H1 (cell line): Measurements from ENCODE around the gene IGSF1. TPM values are rescaled to one million over a fixed set of nuclear protein-coding genes. Genes with fewer than 3 reads are reported as not detected.

ENCODE experiments used
- CTCF ChIA-PET: fragments of 300-600 bp; sonication (Branson Sonifier 250); formaldehyde crosslinking; loops from one replicate; lab custom pipeline; 2021; ENCODE audit not compliant: partially characterized antibody; lab: Charles Lee
- POLR2A ChIA-PET: fragments of 300-600 bp; sonication (Branson Sonifier 250); formaldehyde crosslinking; loops from one replicate; lab custom pipeline; 2021; ENCODE audit warnings: inconsistent platforms; ENCODE audit not compliant: partially characterized antibody; lab: Charles Lee
- DNase-seq, 2 experiments: peaks; one replicate each; pipeline versions ENCODE4 v3.0.0 to v3.0.0-alpha.2; 2010 to 2022; ENCODE audit warnings: low spot score in 2 of 2, low read depth in 1 of 2, mixed read lengths in 1 of 2
- FAIRE-seq: peaks from 2 replicates; lab custom pipeline; 2011; peaks lifted over from hg19 to GRCh38; lab: Jason Lieb, UNC
- H2AFZ ChIP-seq: 2 replicates; pipeline ENCODE4 v1.8.1; 2012; ENCODE audit warnings: low read length, inconsistent platforms
- H2AK5ac ChIP-seq: 2 replicates; pipeline ENCODE4 v1.6.1; 2013; ENCODE audit warnings: low read depth, low read length
- H2BK120ac ChIP-seq: replicated peaks from 2 replicates; pipeline ENCODE3; 2013; ENCODE audit warnings: low read depth, low read length, inconsistent platforms
- H2BK12ac ChIP-seq: 2 replicates; pipeline ENCODE4 v1.6.1; 2013; ENCODE audit warnings: low read depth, low read length
- H2BK15ac ChIP-seq: 2 replicates; pipeline ENCODE4 v1.6.1; 2013; ENCODE audit warnings: low read length
- H2BK20ac ChIP-seq: 2 replicates; pipeline ENCODE4 v1.6.1; 2013; ENCODE audit warnings: low read length
- H2BK5ac ChIP-seq: 2 replicates; pipeline ENCODE4 v1.6.1; 2013; ENCODE audit warnings: low read depth, low read length
- H3K14ac ChIP-seq: 2 replicates; pipeline ENCODE4 v1.6.1; 2013; ENCODE audit warnings: inconsistent platforms; ENCODE audit not compliant: insufficient read length
- H3K18ac ChIP-seq: 2 replicates; pipeline ENCODE4 v1.6.1; 2013; ENCODE audit warnings: low read length; ENCODE audit errors: extremely low read depth
- H3K23ac ChIP-seq: 2 replicates; pipeline ENCODE4 v1.6.1; 2013; ENCODE audit warnings: inconsistent platforms; ENCODE audit not compliant: insufficient read length
- H3K23me2 ChIP-seq: 2 replicates; pipeline ENCODE4 v1.6.1; 2013; ENCODE audit warnings: low read depth, low read length
- H3K27ac ChIP-seq: 2 replicates; pipeline ENCODE4 v1.6.1; 2011; ENCODE audit warnings: low read depth, low read length, inconsistent platforms
- H3K27me3 ChIP-seq, 4 experiments: replicated peaks in 1 of 4; 1 replicate in 1 of 4; 2 replicates in 3 of 4; pipeline versions ENCODE4 v1.6.1 to v1.8.1; 2011 to 2013; ENCODE audit warnings: low read length in 3 of 4, mild to moderate bottlenecking in 3 of 4, inconsistent platforms in 2 of 4, mixed read lengths in 2 of 4, moderate library complexity in 1 of 4; ENCODE audit not compliant: control insufficient read depth in 3 of 4, insufficient read depth in 3 of 4; ENCODE audit errors: extremely low read depth in 1 of 4
- H3K36me3 ChIP-seq, 4 experiments: 2 replicates each; pipeline versions ENCODE4 v1.6.1 to v1.8.1; 2011 to 2013; ENCODE audit warnings: mild to moderate bottlenecking in 4 of 4, low read length in 3 of 4, moderate library complexity in 2 of 4, control low read depth in 1 of 4, inconsistent platforms in 1 of 4; ENCODE audit not compliant: insufficient read depth in 4 of 4, control insufficient read depth in 2 of 4
- H3K4ac ChIP-seq: replicated peaks from 2 replicates; pipeline ENCODE3; 2013; ENCODE audit warnings: low read length, low read depth, mixed read lengths, inconsistent platforms; ENCODE audit not compliant: insufficient read length
- H3K4me1 ChIP-seq, 4 experiments: replicated peaks in 1 of 4; 1 replicate in 1 of 4; 2 replicates in 3 of 4; pipeline versions ENCODE4 v1.6.1 to v1.8.1; 2011 to 2013; ENCODE audit warnings: low read length in 3 of 4, inconsistent platforms in 2 of 4, mixed read lengths in 1 of 4; ENCODE audit not compliant: insufficient read depth in 4 of 4, control insufficient read depth in 3 of 4
- H3K4me2 ChIP-seq, 2 experiments: 2 replicates each; pipeline versions ENCODE4 v1.6.1 to v1.8.1; 2011 to 2013; ENCODE audit warnings: low read depth in 2 of 2, low read length in 2 of 2, control low read depth in 1 of 2, inconsistent platforms in 1 of 2, mild to moderate bottlenecking in 1 of 2; ENCODE audit not compliant: insufficient read depth in 1 of 2
- H3K4me3 ChIP-seq, 4 experiments: fragments of 200-600, 300-600 bp in 1 of 4; sonication (generic), shearing (Covaris generic), sonication (Bioruptor Twin) in 1 of 4; 2 replicates each; pipeline versions ENCODE4 v1.5.1 to v1.8.1; 2011 to 2016; ENCODE audit warnings: low read length in 4 of 4, low read depth in 3 of 4, control low read depth in 2 of 4, inconsistent platforms in 2 of 4, mild to moderate bottlenecking in 2 of 4, mixed read lengths in 1 of 4, moderate library complexity in 1 of 4; ENCODE audit not compliant: insufficient read depth in 2 of 4; ENCODE audit errors: extremely low read depth in 1 of 4
- H3K56ac ChIP-seq: replicated peaks from 2 replicates; pipeline ENCODE3; 2013; ENCODE audit warnings: low read depth, mild to moderate bottlenecking, mixed read lengths, low read length, inconsistent platforms; ENCODE audit not compliant: insufficient read length
- H3K79me1 ChIP-seq: 2 replicates; pipeline ENCODE4 v1.6.1; 2013; ENCODE audit warnings: low read depth, low read length, control low read depth
- H3K79me2 ChIP-seq, 2 experiments: 2 replicates each; pipeline versions ENCODE4 v1.6.1 to v1.8.1; 2012 to 2013; ENCODE audit warnings: low read length in 2 of 2, mild to moderate bottlenecking in 2 of 2, inconsistent platforms in 1 of 2; ENCODE audit not compliant: insufficient read depth in 2 of 2, control insufficient read depth in 1 of 2
- H3K9ac ChIP-seq, 4 experiments: replicated peaks in 1 of 4; 1 replicate in 1 of 4; 2 replicates in 3 of 4; pipeline versions ENCODE4 v1.6.1 to v1.8.1; 2011 to 2013; ENCODE audit warnings: low read depth in 3 of 4, low read length in 3 of 4, control low read depth in 2 of 4, mild to moderate bottlenecking in 2 of 4, moderate library complexity in 2 of 4, inconsistent platforms in 1 of 4; ENCODE audit errors: extremely low read depth in 1 of 4
- H3K9me3 ChIP-seq, 2 experiments: 2 replicates each; pipeline versions ENCODE4 v1.6.1 to v1.8.1; 2012 to 2013; ENCODE audit warnings: mild to moderate bottlenecking in 2 of 2, moderate library complexity in 2 of 2, control low read depth in 1 of 2, inconsistent platforms in 1 of 2, low read depth in 1 of 2, low read length in 1 of 2, mixed read lengths in 1 of 2; ENCODE audit not compliant: insufficient read depth in 2 of 2
- H4K20me1 ChIP-seq, 2 experiments: replicated peaks in 1 of 2; 2 replicates each; pipeline versions ENCODE3 to v1.8.1; 2011 to 2013; ENCODE audit warnings: inconsistent platforms in 2 of 2, low read length in 2 of 2, mild to moderate bottlenecking in 1 of 2; ENCODE audit not compliant: insufficient read depth in 2 of 2, control insufficient read depth in 1 of 2
- H4K5ac ChIP-seq: 2 replicates; pipeline ENCODE4 v1.6.1; 2013; ENCODE audit warnings: low read length, low read depth, mixed read lengths, inconsistent platforms; ENCODE audit not compliant: insufficient read length
- H4K8ac ChIP-seq: 2 replicates; pipeline ENCODE4 v1.8.0; 2013; ENCODE audit warnings: mild to moderate bottlenecking, moderate library complexity, low read length, inconsistent platforms; ENCODE audit not compliant: insufficient read depth; ENCODE audit errors: extremely low read depth
- H4K91ac ChIP-seq: replicated peaks from 2 replicates; pipeline ENCODE3; 2013; ENCODE audit warnings: low read length, mixed read lengths, inconsistent platforms; ENCODE audit not compliant: insufficient read length
- CTCF ChIP-seq, 3 experiments: IDR thresholded peaks; 1 replicate in 2 of 3; 2 replicates in 1 of 3; pipeline versions ENCODE4 v1.5.1 to v1.6.1; 2011; ENCODE audit warnings: low read length in 3 of 3, mild to moderate bottlenecking in 3 of 3, inconsistent platforms in 2 of 3, low read depth in 1 of 3, moderate library complexity in 1 of 3; ENCODE audit not compliant: insufficient read depth in 1 of 3; ENCODE audit errors: control extremely low read depth in 1 of 3
- EGR1 ChIP-seq: IDR thresholded peaks from 2 replicates; pipeline ENCODE4 v1.6.1; 2011; ENCODE audit warnings: low read depth, low read length, borderline replicate concordance
- HDAC6 ChIP-seq: IDR thresholded peaks from one replicate; pipeline ENCODE4 v1.7.1; 2012; ENCODE audit warnings: low read depth, mild to moderate bottlenecking, inconsistent platforms, low read length, moderate library complexity
- NRF1 ChIP-seq: IDR thresholded peaks from 2 replicates; pipeline ENCODE4 v1.6.1; 2011; ENCODE audit warnings: mild to moderate bottlenecking, low read depth, low read length, improper control_type of control experiment
- PHF8 ChIP-seq: fragments of 200-600 bp; sonication (generic); conservative IDR thresholded peaks from 2 replicates; pipeline ENCODE4 v1.7.1; 2012; ENCODE audit warnings: low read depth, mild to moderate bottlenecking, inconsistent platforms, low read length, moderate library complexity
- SIN3A ChIP-seq, 2 experiments: IDR thresholded peaks in 1 of 2; conservative IDR thresholded peaks in 1 of 2; 2 replicates each; pipeline ENCODE4 v1.6.1; 2011 to 2012; ENCODE audit warnings: low read length in 2 of 2, improper control_type of control experiment in 1 of 2, low read depth in 1 of 2, mild to moderate bottlenecking in 1 of 2
- polyA plus RNA-seq, 7 experiments: library from polyadenylated mRNA; depleted of rRNA in 3 of 7; stranded (reverse) in 5 of 7; unstranded in 2 of 7; fragments of >200 nt in 5 of 7; fragments of 200-250 nt in 2 of 7; gene quantifications; 1 replicate in 5 of 7; 2 replicates in 1 of 7; 4 replicates in 1 of 7; pipeline versions ENCODE4 v1.2.1 to v1.2.3, GENCODE V29; 2011 to 2013; ENCODE audit warnings: missing spikeins in 2 of 7, mixed read lengths in 2 of 7
- total RNA-seq: library from RNA; stranded (reverse); fragmentation: NEBNext Ultra II Directional; extraction: Animal tissue kit (Norgen Biotek cat#: 25700); gene quantifications from 2 replicates; pipeline ENCODE4 v1.2.1, GENCODE V29; 2021

Gene IGSF1
- total and polyA plus RNA-seq, 2 of the 8 experiments (the other 6 are each of a cell fraction or from before 2014, with no cell fraction given), result 23.1 to 39.9 TPM

GRCh38 chrX:131308980-131309379, 19.9 kb upstream of the IGSF1 start:
- H3K4me2 ChIP-seq, result no peak overlapping the region
- H2BK5ac ChIP-seq, result no peak overlapping the region
- no peak overlapping the region for H2BK20ac ChIP-seq
- no peak for DNase-seq
- no peaks in the 10 kb centered on the region for H3K79me2 ChIP-seq
- no peak overlapping the region for H3K23ac ChIP-seq
- no peaks in the 10 kb centered on the region for H3K9me3 ChIP-seq
- no peaks in the 10 kb centered on the region for H3K36me3 ChIP-seq
- no peaks in the 10 kb centered on the region for H4K20me1 ChIP-seq
- no peaks in the 10 kb centered on the region for H3K27me3 ChIP-seq
- no peak overlapping the region for H3K4me3 ChIP-seq
- FAIRE-seq, result peak; percentile 57
- H3K56ac ChIP-seq, result no peak overlapping the region
- ChIA-PET POLR2A (no interaction called here), CTCF (no interaction called here)
- H3K4ac ChIP-seq, result no peak overlapping the region
- no peaks in the 10 kb centered on the region for H3K23me2 ChIP-seq
- H3K27ac ChIP-seq, result no peak overlapping the region
- H4K5ac ChIP-seq, result no peak overlapping the region
- H4K8ac ChIP-seq, result no peak overlapping the region
- H2AK5ac ChIP-seq, result no peak overlapping the region
- H3K79me1 ChIP-seq, result no peaks in the 10 kb centered on the region
- no peak overlapping the region for H3K18ac ChIP-seq
- no peak overlapping the region for H2BK12ac ChIP-seq
- H4K91ac ChIP-seq, result no peak overlapping the region
- H2BK120ac ChIP-seq, result no peak overlapping the region
- H3K14ac ChIP-seq, result no peak overlapping the region
- H3K4me1 ChIP-seq, result peaks cover 0 to 3% (median 0%) of the 10 kb centered on the region in 4 experiments; a peak in 1 of 7 replicates
- H2AFZ ChIP-seq, result no peak overlapping the region
- H3K9ac ChIP-seq, result no peak overlapping the region
- H2BK15ac ChIP-seq, result no peak overlapping the region
- TF ChIP-seq EGR1, result no peak
- TF ChIP-seq SIN3A (conservative IDR thresholded peaks at IDR 0.05 in 1 of 2, IDR thresholded peaks at IDR 0.05 in 1 of 2; ENCODE audit: low read depth in 1 of 2, low read length in 2 of 2), result no peak
- TF ChIP-seq HDAC6, result no peak
- TF ChIP-seq NRF1, result no peak
- no peak for TF ChIP-seq CTCF (IDR thresholded peaks at IDR 0.05; ENCODE audit: control extremely low read depth in 1 of 3, insufficient read depth in 1 of 3, low read depth in 1 of 3, low read length in 3 of 3)
- no peak for TF ChIP-seq PHF8
